ENCODE measurements around the gene MRPL43. TPM values are rescaled to one million over a fixed set of nuclear protein-coding genes. Genes with fewer than 3 reads are reported as not detected.
"Not testable (repeated sequence)": the region's sequence is repeated elsewhere in the genome, so short reads cannot be mapped to it uniquely, and the experiment has no call there.

MRPL43 gene
- total RNA-seq, 1 donor from 2014 or later = 85.6 TPM

GRCh38 chr10:100984672-100985177, 2.6 kb downstream of the MRPL43 start:
- DNase-seq (ENCODE audit: extremely low read depth, low read depth, low spot score) = no peak

GRCh38 chr10:100983868-100984671, 3.2 kb downstream of the MRPL43 start:
- no peak for DNase-seq (ENCODE audit: extremely low read depth, low read depth, low spot score)

GRCh38 chr10:100982916-100983830, 4.1 kb downstream of the MRPL43 start:
- no peak for DNase-seq (ENCODE audit: extremely low read depth, low read depth, low spot score)

GRCh38 chr10:100981178-100981772, 6.0 kb downstream of the MRPL43 start:
- no peak for DNase-seq (ENCODE audit: extremely low read depth, low read depth, low spot score)

- no peak for DNase-seq (ENCODE audit: extremely low read depth, low read depth, low spot score)
Measured at GRCh38 chr10:100980711-100981110, 6.6 kb downstream of the MRPL43 start.

- DNase-seq (ENCODE audit: extremely low read depth, low read depth, low spot score) = no peak
Measured at GRCh38 chr10:100980311-100980710, 7.0 kb downstream of the MRPL43 start.

GRCh38 chr10:100979791-100980272, 7.5 kb downstream of the MRPL43 start:
- DNase-seq (ENCODE audit: extremely low read depth, low read depth, low spot score) = no peak

- no peak for DNase-seq (ENCODE audit: extremely low read depth, low read depth, low spot score)
Measured at GRCh38 chr10:100978901-100979195, 8.4 kb downstream of the MRPL43 start.

GRCh38 chr10:100978121-100978900, 9.0 kb downstream of the MRPL43 start:
- no peak for DNase-seq (ENCODE audit: extremely low read depth, low read depth, low spot score)

- DNase-seq (ENCODE audit: extremely low read depth, low read depth, low spot score) = no peak
Measured at GRCh38 chr10:100977436-100977835, 9.9 kb downstream of the MRPL43 start.

- no peak for DNase-seq (ENCODE audit: extremely low read depth, low read depth, low spot score)
Measured at GRCh38 chr10:100976906-100977305, 10.4 kb downstream of the MRPL43 start.

- not testable (repeated sequence) for DNase-seq (ENCODE audit: extremely low read depth, low read depth, low spot score)
Measured at GRCh38 chr10:100975397-100975796, 11.9 kb downstream of the MRPL43 start.

GRCh38 chr10:100972904-100973535, 14.3 kb downstream of the MRPL43 start:
- DNase-seq (ENCODE audit: extremely low read depth, low read depth, low spot score) = no peak

- DNase-seq (ENCODE audit: extremely low read depth, low read depth, low spot score) = no peak
Measured at GRCh38 chr10:100972115-100972903, 15.0 kb downstream of the MRPL43 start.

GRCh38 chr10:100970914-100971811, 16.1 kb downstream of the MRPL43 start:
- DNase-seq (ENCODE audit: extremely low read depth, low read depth, low spot score) = no peak

- no peak for DNase-seq (ENCODE audit: extremely low read depth, low read depth, low spot score)
Measured at GRCh38 chr10:100970076-100970913, 17.0 kb downstream of the MRPL43 start.
